K562 (cell line): ENCODE data around the gene WDR55. TPM values are rescaled to one million over a fixed set of nuclear protein-coding genes. Genes with fewer than 3 reads are reported as not detected.

Source experiments
- ARID2 ChIP-seq: fragments of 450-650 bp; IDR thresholded peaks from 2 replicates; pipeline ENCODE4 v1.6.1; 2017; ENCODE audit warnings: antibody characterized with exemption, mild to moderate bottlenecking
- ELF1 ChIP-seq: fragments of 200-800 bp; sonication (Bioruptor generic); IDR thresholded peaks from 2 replicates; pipeline ENCODE4 v1.6.1; 2016; ENCODE audit warnings: missing genetic modification characterization, missing compliant biosample characterization
- ESRRB ChIP-seq: fragments of 250-450 bp; sonication (Bioruptor Pico); IDR thresholded peaks from 2 replicates; pipeline ENCODE4 v1.5.0; 2020; ENCODE audit warnings: mild to moderate bottlenecking, moderate library complexity, borderline replicate concordance
- EWSR1 ChIP-seq: fragments of 450-650 bp; IDR thresholded peaks from 2 replicates; pipeline ENCODE4 v1.6.1; 2018; ENCODE audit warnings: borderline replicate concordance, mild to moderate bottlenecking, low read depth, moderate library complexity; ENCODE audit not compliant: partially characterized antibody
- HDAC3 ChIP-seq: fragments of 450-650 bp; IDR thresholded peaks from 2 replicates; pipeline ENCODE4 v1.6.1; 2018; ENCODE audit warnings: borderline replicate concordance, mild to moderate bottlenecking, moderate library complexity; ENCODE audit not compliant: partially characterized antibody
- HMG20A ChIP-seq: fragments of 450-650 bp; formaldehyde crosslinking; conservative IDR thresholded peaks from 2 replicates; pipeline ENCODE4 v1.4.0; 2020; ENCODE audit warnings: mild to moderate bottlenecking, mixed read lengths
- JUND ChIP-seq, 2 experiments: IDR thresholded peaks; 2 replicates in 1 of 2; 3 replicates in 1 of 2; pipeline ENCODE4 v1.6.1; 2011; ENCODE audit warnings: borderline replicate concordance in 2 of 2, low read depth in 2 of 2, low read length in 2 of 2, improper control_type of control experiment in 1 of 2, missing biosample characterization in 1 of 2, missing genetic modification characterization in 1 of 2, missing genetic modification reagents in 1 of 2
- LARP7 ChIP-seq: fragments of 450-650 bp; IDR thresholded peaks from 2 replicates; pipeline ENCODE4 v1.6.1; 2016
- PCBP2 ChIP-seq: fragments of 200-400 bp; formaldehyde crosslinking; IDR thresholded peaks from 2 replicates; pipeline ENCODE4 v1.6.1; 2018; ENCODE audit warnings: low read length, low read depth, mild to moderate bottlenecking, moderate library complexity; ENCODE audit not compliant: poor library complexity, severe bottlenecking
- PREB ChIP-seq: sonication (generic); formaldehyde crosslinking; IDR thresholded peaks from 2 replicates; pipeline ENCODE4 v1.8.1; 2023; ENCODE audit warnings: mild to moderate bottlenecking, missing genetic modification reagents
- PTTG1 ChIP-seq: fragments of 450-650 bp; IDR thresholded peaks from 2 replicates; pipeline ENCODE4 v1.6.1; 2016; ENCODE audit warnings: low read depth, mild to moderate bottlenecking, missing genetic modification characterization, missing compliant biosample characterization
- SOX6 ChIP-seq: fragments of 450-650 bp; IDR thresholded peaks from 2 replicates; pipeline ENCODE4 v1.6.1; 2014; ENCODE audit warnings: mild to moderate bottlenecking
- ZFP30 ChIP-seq: fragments of 250-450 bp; sonication (Bioruptor Pico); IDR thresholded peaks from 2 replicates; pipeline ENCODE4 v1.8.0; 2022; ENCODE audit warnings: moderate library complexity, mild to moderate bottlenecking, inconsistent platforms, borderline replicate concordance
- ZNF57 ChIP-seq: fragments of 450-650 bp; formaldehyde crosslinking; IDR thresholded peaks from 2 replicates; pipeline ENCODE4 v1.4.0; 2020; ENCODE audit warnings: mild to moderate bottlenecking, moderate library complexity
- ZNF668 ChIP-seq: fragments of 250-450 bp; sonication (Bioruptor Pico); IDR thresholded peaks from 2 replicates; pipeline ENCODE4 v1.8.0; 2022; ENCODE audit warnings: mild to moderate bottlenecking, inconsistent platforms
- ZNF766 ChIP-seq: fragments of 200-800 bp; sonication (Bioruptor generic); conservative IDR thresholded peaks from 2 replicates; pipeline ENCODE4 v1.6.1; 2016; ENCODE audit warnings: missing genetic modification characterization, missing compliant biosample characterization
- ZNF785 ChIP-seq: fragments of 250-450 bp; sonication (Bioruptor Pico); IDR thresholded peaks from 2 replicates; pipeline ENCODE4 v1.4.0; 2020; ENCODE audit warnings: mild to moderate bottlenecking
- polyA plus RNA-seq, 8 experiments: library from polyadenylated mRNA; depleted of rRNA in 4 of 8; stranded (reverse) in 5 of 8; unstranded in 3 of 8; fragments of >200 nt; fragmentation: Nextera tagmentation in 2 of 8; fragmentation: Illumina TruSeq in 1 of 8; extraction: Ambion mirVana in 2 of 8; extraction: Trizol in 1 of 8; gene quantifications; 2 replicates each; pipeline versions ENCODE4 v1.2.1 to v1.2.3, GENCODE V29; 2011 to 2014; ENCODE audit warnings: inconsistent platforms in 1 of 8, missing spikeins in 1 of 8
- total RNA-seq, 7 experiments: library from RNA; depleted of rRNA in 6 of 7; stranded (reverse); fragments of >200 nt in 6 of 7; fragmentation: Illumina TruSeq in 2 of 7; extraction: Trizol in 2 of 7; gene quantifications; 2 replicates each; pipeline versions ENCODE4 v1.2.1 to v1.2.3, GENCODE V29; 2011 to 2021; ENCODE audit warnings: low replicate concordance in 1 of 7
- TF ChIP-seq, protein P1 (sequence below): conservative IDR thresholded peaks from 2 replicates; pipeline ENCODE4 v1.6.1; 2011; ENCODE audit warnings: low read depth, mild to moderate bottlenecking, low read length; ENCODE audit not compliant: control insufficient read depth
- TF ChIP-seq, protein P2 (sequence below), 3 experiments: fragments of 200-800 bp in 1 of 3; fragments of 250-450 bp in 1 of 3; fragments of 450-650 bp in 1 of 3; sonication (Bioruptor Pico) in 1 of 3; sonication (Bioruptor generic) in 1 of 3; formaldehyde crosslinking in 1 of 3; IDR thresholded peaks; 2 replicates each; pipeline versions ENCODE4 v1.6.1 to v1.8.0; 2016 to 2022; ENCODE audit warnings: mild to moderate bottlenecking in 2 of 3, missing genetic modification characterization in 2 of 3, missing compliant biosample characterization in 1 of 3, moderate library complexity in 1 of 3
- TF ChIP-seq, protein P3 (sequence below): sonication (generic); formaldehyde crosslinking; IDR thresholded peaks from 2 replicates; pipeline ENCODE4 v1.8.1; 2022; ENCODE audit warnings: missing genetic modification reagents

WDR55 gene
- total and polyA plus RNA-seq, 9 of the 15 experiments (the other 6 are each of a cell fraction or from before 2014, with no cell fraction given) = 5.2 to 45.0 (median 29.3) TPM

GRCh38 chr5:140710899-140711552 is 46.3 kb downstream of the WDR55 start (continued):
- TF ChIP-seq ZNF668 (CRISPR knock-in tag) = no peak
- TF ChIP-seq EWSR1 = no peak
- no peak for TF ChIP-seq HDAC3
- TF ChIP-seq, protein P1, sequence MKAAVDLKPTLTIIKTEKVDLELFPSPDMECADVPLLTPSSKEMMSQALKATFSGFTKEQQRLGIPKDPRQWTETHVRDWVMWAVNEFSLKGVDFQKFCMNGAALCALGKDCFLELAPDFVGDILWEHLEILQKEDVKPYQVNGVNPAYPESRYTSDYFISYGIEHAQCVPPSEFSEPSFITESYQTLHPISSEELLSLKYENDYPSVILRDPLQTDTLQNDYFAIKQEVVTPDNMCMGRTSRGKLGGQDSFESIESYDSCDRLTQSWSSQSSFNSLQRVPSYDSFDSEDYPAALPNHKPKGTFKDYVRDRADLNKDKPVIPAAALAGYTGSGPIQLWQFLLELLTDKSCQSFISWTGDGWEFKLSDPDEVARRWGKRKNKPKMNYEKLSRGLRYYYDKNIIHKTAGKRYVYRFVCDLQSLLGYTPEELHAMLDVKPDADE = peak; percentile 95
- TF ChIP-seq, protein P2, sequence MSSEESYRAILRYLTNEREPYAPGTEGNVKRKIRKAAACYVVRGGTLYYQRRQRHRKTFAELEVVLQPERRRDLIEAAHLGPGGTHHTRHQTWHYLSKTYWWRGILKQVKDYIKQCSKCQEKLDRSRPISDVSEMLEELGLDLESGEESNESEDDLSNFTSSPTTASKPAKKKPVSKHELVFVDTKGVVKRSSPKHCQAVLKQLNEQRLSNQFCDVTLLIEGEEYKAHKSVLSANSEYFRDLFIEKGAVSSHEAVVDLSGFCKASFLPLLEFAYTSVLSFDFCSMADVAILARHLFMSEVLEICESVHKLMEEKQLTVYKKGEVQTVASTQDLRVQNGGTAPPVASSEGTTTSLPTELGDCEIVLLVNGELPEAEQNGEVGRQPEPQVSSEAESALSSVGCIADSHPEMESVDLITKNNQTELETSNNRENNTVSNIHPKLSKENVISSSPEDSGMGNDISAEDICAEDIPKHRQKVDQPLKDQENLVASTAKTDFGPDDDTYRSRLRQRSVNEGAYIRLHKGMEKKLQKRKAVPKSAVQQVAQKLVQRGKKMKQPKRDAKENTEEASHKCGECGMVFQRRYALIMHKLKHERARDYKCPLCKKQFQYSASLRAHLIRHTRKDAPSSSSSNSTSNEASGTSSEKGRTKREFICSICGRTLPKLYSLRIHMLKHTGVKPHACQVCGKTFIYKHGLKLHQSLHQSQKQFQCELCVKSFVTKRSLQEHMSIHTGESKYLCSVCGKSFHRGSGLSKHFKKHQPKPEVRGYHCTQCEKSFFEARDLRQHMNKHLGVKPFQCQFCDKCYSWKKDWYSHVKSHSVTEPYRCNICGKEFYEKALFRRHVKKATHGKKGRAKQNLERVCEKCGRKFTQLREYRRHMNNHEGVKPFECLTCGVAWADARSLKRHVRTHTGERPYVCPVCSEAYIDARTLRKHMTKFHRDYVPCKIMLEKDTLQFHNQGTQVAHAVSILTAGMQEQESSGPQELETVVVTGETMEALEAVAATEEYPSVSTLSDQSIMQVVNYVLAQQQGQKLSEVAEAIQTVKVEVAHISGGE (CRISPR knock-in tag; IDR thresholded peaks at IDR 0.05) = peak in 1 of 3 experiments; percentile 72; a peak in 2 of 6 replicates
- TF ChIP-seq LARP7 = no peak
- no peak for TF ChIP-seq ZNF785 (CRISPR knock-in tag)
- peak; percentile 25; the same call in 1 of the 2 replicates for TF ChIP-seq ELF1 (tag)
- TF ChIP-seq PTTG1 (tag) = no peak
- peak; percentile 95 for TF ChIP-seq JUND (IDR thresholded peaks at IDR 0.05; ENCODE audit: borderline replicate concordance, low read depth, low read length)
- TF ChIP-seq JUND (tag; IDR thresholded peaks at IDR 0.05; ENCODE audit: borderline replicate concordance, low read depth, low read length) = peak; percentile 95
- TF ChIP-seq ZNF766 (CRISPR knock-in tag) = peak; percentile 78
- TF ChIP-seq ESRRB (CRISPR knock-in tag) = no peak
- TF ChIP-seq ZFP30 (CRISPR knock-in tag) = no peak
- TF ChIP-seq ARID2 = no peak
- no peak for TF ChIP-seq HMG20A
- TF ChIP-seq ZNF57 = no peak
- no peak for TF ChIP-seq PREB (CRISPR knock-in tag)
- peak; percentile 95 for TF ChIP-seq SOX6
- TF ChIP-seq, protein P3, sequence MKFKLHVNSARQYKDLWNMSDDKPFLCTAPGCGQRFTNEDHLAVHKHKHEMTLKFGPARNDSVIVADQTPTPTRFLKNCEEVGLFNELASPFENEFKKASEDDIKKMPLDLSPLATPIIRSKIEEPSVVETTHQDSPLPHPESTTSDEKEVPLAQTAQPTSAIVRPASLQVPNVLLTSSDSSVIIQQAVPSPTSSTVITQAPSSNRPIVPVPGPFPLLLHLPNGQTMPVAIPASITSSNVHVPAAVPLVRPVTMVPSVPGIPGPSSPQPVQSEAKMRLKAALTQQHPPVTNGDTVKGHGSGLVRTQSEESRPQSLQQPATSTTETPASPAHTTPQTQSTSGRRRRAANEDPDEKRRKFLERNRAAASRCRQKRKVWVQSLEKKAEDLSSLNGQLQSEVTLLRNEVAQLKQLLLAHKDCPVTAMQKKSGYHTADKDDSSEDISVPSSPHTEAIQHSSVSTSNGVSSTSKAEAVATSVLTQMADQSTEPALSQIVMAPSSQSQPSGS (CRISPR knock-in tag) = no peak
- no peak for TF ChIP-seq PCBP2
